Neural cell (in vitro differentiated cells): ENCODE data around the gene ADCY2. TPM values are rescaled to one million over a fixed set of nuclear protein-coding genes. Genes with fewer than 3 reads are reported as not detected.

Source experiments
- H2AFZ ChIP-seq: fragments of 200-600, 300-800 bp; sonication (generic), shearing (Covaris generic); 2 replicates; pipeline ENCODE4 v1.6.0; 2014; ENCODE audit warnings: low read depth, mild to moderate bottlenecking, antibody characterized with exemption, low read length, moderate library complexity
- H3F3A ChIP-seq: fragments of 200-600 bp; shearing (Covaris generic); 2 replicates; pipeline ENCODE4 v1.6.1; 2016; ENCODE audit warnings: mild to moderate bottlenecking, moderate library complexity, mixed read lengths, antibody characterized with exemption, low read length; ENCODE audit not compliant: insufficient read depth, poor library complexity, severe bottlenecking
- H3K27ac ChIP-seq: fragments of 200-600, 300-800 bp; sonication (generic), shearing (Covaris generic); 2 replicates; pipeline ENCODE4 v1.5.1; 2014; ENCODE audit warnings: mild to moderate bottlenecking, low read length, moderate library complexity
- H3K27me3 ChIP-seq: fragments of 300-800, 200-600 bp; sonication (generic), shearing (Covaris generic); 2 replicates; pipeline ENCODE4 v1.6.0; 2014; ENCODE audit warnings: mild to moderate bottlenecking, low read depth, low read length, moderate library complexity; ENCODE audit not compliant: insufficient read depth
- H3K36me3 ChIP-seq: fragments of 300-800, 200-600 bp; sonication (generic), shearing (Covaris generic); 2 replicates; pipeline ENCODE4 v1.5.1; 2014; ENCODE audit warnings: mild to moderate bottlenecking, antibody characterized with exemption, low read length, moderate library complexity; ENCODE audit not compliant: insufficient read depth
- H3K4me2 ChIP-seq: fragments of 300-800, 200-600 bp; sonication (generic), shearing (Covaris generic); 2 replicates; pipeline ENCODE4 v1.6.0; 2014; ENCODE audit warnings: mild to moderate bottlenecking, low read length
- H3K4me3 ChIP-seq: fragments of 300-800, 200-600 bp; sonication (generic), shearing (Covaris generic); 2 replicates; pipeline ENCODE4 v1.5.1; 2014; ENCODE audit warnings: mild to moderate bottlenecking, low read length, moderate library complexity
- H3K79me2 ChIP-seq: fragments of 200-600 bp; shearing (Covaris generic); replicated peaks from 2 replicates; pipeline ENCODE4 v1.6.0; 2014; ENCODE audit warnings: mild to moderate bottlenecking, low read length, moderate library complexity; ENCODE audit not compliant: insufficient read depth
- H3K9ac ChIP-seq: fragments of 300-800, 200-600 bp; sonication (generic), shearing (Covaris generic); 2 replicates; pipeline ENCODE4 v1.6.1; 2016; ENCODE audit warnings: mild to moderate bottlenecking, low read length, mixed read lengths
- H3K9me2 ChIP-seq: fragments of 200-600 bp; shearing (Covaris generic); 2 replicates; pipeline ENCODE4 v1.6.1; 2016; ENCODE audit warnings: mild to moderate bottlenecking, low read length, mixed read lengths; ENCODE audit not compliant: insufficient read depth
- H3K9me3 ChIP-seq: fragments of 200-600, 300-800 bp; sonication (generic), shearing (Covaris generic); 2 replicates; pipeline ENCODE4 v1.6.1; 2016; ENCODE audit warnings: mild to moderate bottlenecking, mixed run types, low read length, moderate library complexity, mixed read lengths
- H4K20me1 ChIP-seq: fragments of 200-600 bp; shearing (Covaris generic); 2 replicates; pipeline ENCODE4 v1.6.1; 2016; ENCODE audit warnings: mild to moderate bottlenecking, mixed run types; ENCODE audit not compliant: insufficient read depth
- EP300 ChIP-seq: fragments of 450-650 bp; conservative IDR thresholded peaks from 2 replicates; pipeline ENCODE4 v1.6.1; 2014; ENCODE audit warnings: antibody characterized with exemption, mild to moderate bottlenecking, moderate library complexity; ENCODE audit not compliant: poor library complexity, severe bottlenecking
- EZH2 ChIP-seq: fragments of 200-600, 300-800 bp; shearing (Covaris generic), sonication (generic); IDR thresholded peaks from 2 replicates; pipeline ENCODE4 v1.6.1; 2014; ENCODE audit warnings: antibody characterized with exemption, low read length, borderline replicate concordance, mild to moderate bottlenecking; ENCODE audit not compliant: insufficient read depth, poor library complexity, severe bottlenecking
- MXI1 ChIP-seq: fragments of 450-650 bp; conservative IDR thresholded peaks from 2 replicates; pipeline ENCODE4 v1.6.1; 2014; ENCODE audit warnings: antibody characterized with exemption, mild to moderate bottlenecking; ENCODE audit not compliant: poor library complexity, severe bottlenecking
- POLR2AphosphoS5 ChIP-seq: IDR thresholded peaks from 2 replicates; pipeline ENCODE4 v1.6.1; 2012
- RAD21 ChIP-seq: fragments of 450-650 bp; conservative IDR thresholded peaks from 2 replicates; pipeline ENCODE4 v1.6.1; 2014; ENCODE audit warnings: antibody characterized with exemption, mild to moderate bottlenecking, moderate library complexity
- SMC3 ChIP-seq: fragments of 450-650 bp; conservative IDR thresholded peaks from 2 replicates; pipeline ENCODE4 v1.6.1; 2014; ENCODE audit warnings: antibody characterized with exemption, mild to moderate bottlenecking, moderate library complexity; ENCODE audit not compliant: poor library complexity
- TAF1 ChIP-seq: IDR thresholded peaks from 2 replicates; pipeline ENCODE4 v1.6.1; 2012; ENCODE audit warnings: low read depth
- polyA plus RNA-seq: library from polyadenylated mRNA; depleted of rRNA; stranded (reverse); fragments of >200 nt; gene quantifications from 2 replicates; pipeline ENCODE4 v1.2.3, GENCODE V29; 2014
- TF ChIP-seq, protein P1 (sequence below): fragments of 450-650 bp; IDR thresholded peaks from 2 replicates; pipeline ENCODE4 v1.5.1; 2014; ENCODE audit warnings: antibody characterized with exemption, mild to moderate bottlenecking, moderate library complexity; ENCODE audit not compliant: poor library complexity, severe bottlenecking
- TF ChIP-seq, protein P2 (sequence below): IDR thresholded peaks from 2 replicates; pipeline ENCODE4 v1.6.1; 2012; ENCODE audit warnings: borderline replicate concordance

Gene ADCY2
- polyA plus RNA-seq, 1 donor from 2014 or later, result 1.9 TPM

DNA sequence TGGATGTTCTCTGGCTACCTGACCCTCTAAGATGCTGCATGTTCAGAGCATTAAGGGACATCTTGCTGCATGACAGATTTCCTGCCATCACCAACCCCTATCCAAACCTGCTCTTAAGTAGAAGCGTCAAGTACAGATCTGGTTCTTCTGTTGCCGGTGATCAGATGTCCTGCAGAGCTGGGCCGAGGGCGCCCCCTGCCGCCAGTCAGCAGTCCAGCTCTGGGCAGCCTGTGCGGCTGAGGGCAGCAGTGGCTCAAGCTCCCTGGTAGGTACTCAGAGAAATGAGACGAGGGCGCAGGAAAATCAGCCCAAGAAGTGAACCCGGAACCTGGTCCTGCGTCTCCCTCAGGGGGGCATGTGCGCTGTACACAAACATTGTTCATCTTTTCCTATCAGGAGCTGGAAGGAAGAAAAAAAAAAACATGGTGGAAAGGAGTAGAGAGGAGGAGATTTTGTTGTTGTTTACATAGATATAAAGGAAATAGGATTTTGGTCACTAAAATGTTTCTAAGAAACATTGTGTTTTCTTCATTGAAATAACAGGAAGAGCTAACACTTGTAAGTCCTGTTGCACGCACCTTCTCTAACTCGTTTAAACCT lies 359.2 kb downstream of the ADCY2 start:
- Histone ChIP-seq H3K4me3 (no peak overlapping the region), H3K4me2 (no peak overlapping the region), H3K9me2 (no peaks in the 10 kb centered on the region), H3K79me2 (no peaks in the 10 kb centered on the region), H4K20me1 (no peaks in the 10 kb centered on the region), H3K27ac (no peak overlapping the region), H3K9ac (no peak overlapping the region), H3F3A (no peaks in the 10 kb centered on the region), H2AFZ (no peak overlapping the region), H3K9me3 (no peaks in the 10 kb centered on the region), H3K36me3 (no peaks in the 10 kb centered on the region), H3K27me3 (no peaks in the 10 kb centered on the region)
- TF ChIP-seq, protein P1, sequence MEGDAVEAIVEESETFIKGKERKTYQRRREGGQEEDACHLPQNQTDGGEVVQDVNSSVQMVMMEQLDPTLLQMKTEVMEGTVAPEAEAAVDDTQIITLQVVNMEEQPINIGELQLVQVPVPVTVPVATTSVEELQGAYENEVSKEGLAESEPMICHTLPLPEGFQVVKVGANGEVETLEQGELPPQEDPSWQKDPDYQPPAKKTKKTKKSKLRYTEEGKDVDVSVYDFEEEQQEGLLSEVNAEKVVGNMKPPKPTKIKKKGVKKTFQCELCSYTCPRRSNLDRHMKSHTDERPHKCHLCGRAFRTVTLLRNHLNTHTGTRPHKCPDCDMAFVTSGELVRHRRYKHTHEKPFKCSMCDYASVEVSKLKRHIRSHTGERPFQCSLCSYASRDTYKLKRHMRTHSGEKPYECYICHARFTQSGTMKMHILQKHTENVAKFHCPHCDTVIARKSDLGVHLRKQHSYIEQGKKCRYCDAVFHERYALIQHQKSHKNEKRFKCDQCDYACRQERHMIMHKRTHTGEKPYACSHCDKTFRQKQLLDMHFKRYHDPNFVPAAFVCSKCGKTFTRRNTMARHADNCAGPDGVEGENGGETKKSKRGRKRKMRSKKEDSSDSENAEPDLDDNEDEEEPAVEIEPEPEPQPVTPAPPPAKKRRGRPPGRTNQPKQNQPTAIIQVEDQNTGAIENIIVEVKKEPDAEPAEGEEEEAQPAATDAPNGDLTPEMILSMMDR, result peak; percentile 45
- TF ChIP-seq RAD21, result peak; percentile 37
- TF ChIP-seq SMC3, result peak; percentile 25
- TF ChIP-seq, protein P2, sequence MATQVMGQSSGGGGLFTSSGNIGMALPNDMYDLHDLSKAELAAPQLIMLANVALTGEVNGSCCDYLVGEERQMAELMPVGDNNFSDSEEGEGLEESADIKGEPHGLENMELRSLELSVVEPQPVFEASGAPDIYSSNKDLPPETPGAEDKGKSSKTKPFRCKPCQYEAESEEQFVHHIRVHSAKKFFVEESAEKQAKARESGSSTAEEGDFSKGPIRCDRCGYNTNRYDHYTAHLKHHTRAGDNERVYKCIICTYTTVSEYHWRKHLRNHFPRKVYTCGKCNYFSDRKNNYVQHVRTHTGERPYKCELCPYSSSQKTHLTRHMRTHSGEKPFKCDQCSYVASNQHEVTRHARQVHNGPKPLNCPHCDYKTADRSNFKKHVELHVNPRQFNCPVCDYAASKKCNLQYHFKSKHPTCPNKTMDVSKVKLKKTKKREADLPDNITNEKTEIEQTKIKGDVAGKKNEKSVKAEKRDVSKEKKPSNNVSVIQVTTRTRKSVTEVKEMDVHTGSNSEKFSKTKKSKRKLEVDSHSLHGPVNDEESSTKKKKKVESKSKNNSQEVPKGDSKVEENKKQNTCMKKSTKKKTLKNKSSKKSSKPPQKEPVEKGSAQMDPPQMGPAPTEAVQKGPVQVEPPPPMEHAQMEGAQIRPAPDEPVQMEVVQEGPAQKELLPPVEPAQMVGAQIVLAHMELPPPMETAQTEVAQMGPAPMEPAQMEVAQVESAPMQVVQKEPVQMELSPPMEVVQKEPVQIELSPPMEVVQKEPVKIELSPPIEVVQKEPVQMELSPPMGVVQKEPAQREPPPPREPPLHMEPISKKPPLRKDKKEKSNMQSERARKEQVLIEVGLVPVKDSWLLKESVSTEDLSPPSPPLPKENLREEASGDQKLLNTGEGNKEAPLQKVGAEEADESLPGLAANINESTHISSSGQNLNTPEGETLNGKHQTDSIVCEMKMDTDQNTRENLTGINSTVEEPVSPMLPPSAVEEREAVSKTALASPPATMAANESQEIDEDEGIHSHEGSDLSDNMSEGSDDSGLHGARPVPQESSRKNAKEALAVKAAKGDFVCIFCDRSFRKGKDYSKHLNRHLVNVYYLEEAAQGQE, result no peak

DNA sequence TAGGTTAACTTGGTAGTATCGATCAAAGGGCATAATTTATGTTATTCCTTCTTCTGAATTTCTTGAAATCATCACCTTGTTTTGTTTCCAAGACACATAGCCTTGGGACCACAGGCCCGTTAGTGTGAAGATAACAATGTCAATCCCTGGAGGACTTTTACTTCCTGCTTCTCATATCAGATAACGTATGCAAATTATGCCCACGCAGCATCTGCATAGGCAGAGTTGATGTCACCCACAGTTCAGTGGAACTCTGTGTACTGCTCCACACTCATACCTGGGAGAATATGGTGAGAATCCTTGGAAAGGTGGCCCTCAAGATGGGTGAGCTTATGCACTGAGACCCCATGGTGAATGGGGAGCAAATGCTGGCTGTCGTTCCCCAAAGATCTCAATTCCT lies 360.0 kb downstream of the ADCY2 start:
- no peaks in the 10 kb centered on the region for H3F3A ChIP-seq
- H3K9ac ChIP-seq, result no peak overlapping the region
- no peaks in the 10 kb centered on the region for H3K9me3 ChIP-seq
- H3K27me3 ChIP-seq, result no peaks in the 10 kb centered on the region
- TF ChIP-seq EP300 (no peak), SMC3 (no peak), TAF1 (no peak), RAD21 (no peak), EZH2 (no peak), MXI1 (no peak), POLR2AphosphoS5 (no peak)
- TF ChIP-seq, protein P2, result no peak
- TF ChIP-seq, protein P1, result no peak
- no peaks in the 10 kb centered on the region for H3K36me3 ChIP-seq
- no peak overlapping the region for H2AFZ ChIP-seq
- no peak overlapping the region for H3K4me3 ChIP-seq
- no peaks in the 10 kb centered on the region for H3K9me2 ChIP-seq
- H3K27ac ChIP-seq, result no peak overlapping the region
- no peaks in the 10 kb centered on the region for H4K20me1 ChIP-seq
- H3K4me2 ChIP-seq, result no peak overlapping the region
- no peaks in the 10 kb centered on the region for H3K79me2 ChIP-seq
